Loucy (cell line): Measurements from ENCODE around the gene ZBTB7B.

ENCODE experiments used
- CTCF ChIP-seq: fragments of 200-600 bp; sonication (generic); conservative IDR thresholded peaks from 2 replicates; pipeline ENCODE4 v1.5.1; 2014; ENCODE audit warnings: mild to moderate bottlenecking, antibody characterized with exemption, low read length
- EZH2phosphoT487 ChIP-seq: fragments of 200-600 bp; IDR thresholded peaks from 2 replicates; pipeline ENCODE4 v1.6.1; 2018; ENCODE audit warnings: antibody characterized with exemption, mild to moderate bottlenecking, moderate library complexity, borderline replicate concordance

- TF ChIP-seq CTCF = no peak
- no peak for TF ChIP-seq EZH2phosphoT487
Measured at GRCh38 chr1:154969860-154970452, 32.6 kb upstream of the ZBTB7B start.
